GM12864 (cell line): ENCODE results near the gene MAP4K4.

Experiments used
- DNase-seq: peaks from one replicate; pipeline ENCODE4 v3.0.0-alpha.2; 2011; ENCODE audit warnings: low read depth
- H3K4me3 ChIP-seq: 2 replicates; pipeline ENCODE4 v1.5.1; 2011; ENCODE audit warnings: mild to moderate bottlenecking, low read depth, low read length, control low read depth
- CTCF ChIP-seq: IDR thresholded peaks from 2 replicates; pipeline ENCODE4 v1.5.1; 2011; ENCODE audit warnings: low read depth, mild to moderate bottlenecking, moderate library complexity, low read length, control low read depth, inconsistent platforms; ENCODE audit errors: missing control alignments

Gene MAP4K4

GRCh38 chr2:101728865-101729264 lies 31.4 kb downstream of the MAP4K4 start:
- no peak for DNase-seq
- TF ChIP-seq CTCF = no peak
- H3K4me3 ChIP-seq = no peak overlapping the region

- no peak for TF ChIP-seq CTCF
- DNase-seq = no peak
- H3K4me3 ChIP-seq = no peak overlapping the region
These were observed 32.1 kb downstream of the MAP4K4 start for GRCh38 chr2:101729521-101730190.

GRCh38 chr2:101731221-101732054 lies 33.9 kb downstream of the MAP4K4 start:
- no peak for DNase-seq
- no peak overlapping the region for H3K4me3 ChIP-seq
- no peak for TF ChIP-seq CTCF

- H3K4me3 ChIP-seq = no peak overlapping the region
- DNase-seq = no peak
- no peak for TF ChIP-seq CTCF
These were observed 34.7 kb downstream of the MAP4K4 start for GRCh38 chr2:101732199-101732598.

GRCh38 chr2:101732773-101733256 lies 35.3 kb downstream of the MAP4K4 start:
- H3K4me3 ChIP-seq = no peak overlapping the region
- TF ChIP-seq CTCF = no peak
- no peak for DNase-seq

- DNase-seq = no peak
- TF ChIP-seq CTCF = no peak
- H3K4me3 ChIP-seq = no peak overlapping the region
These were observed 35.9 kb downstream of the MAP4K4 start for GRCh38 chr2:101733257-101733993.
